ENCODE results near the gene MRFAP1L1. TPM values are rescaled to one million over a fixed set of nuclear protein-coding genes. Genes with fewer than 3 reads are reported as not detected.

The MRFAP1L1 gene
- total and polyA plus RNA-seq, 9 of the 15 experiments (the other 6 are each of a cell fraction or from before 2014, with no cell fraction given) = 37.6 to 111 (median 83.8) TPM

Other genes starting within 250 kb of the MRFAP1L1 start
- gene PPP2R2C, start 237.3 kb downstream of the MRFAP1L1 start, total RNA-seq (2014; rRNA removed) = not detected in 2 replicates
- not detected in 2 replicates for gene PPP2R2C, start 237.3 kb downstream of the MRFAP1L1 start, total RNA-seq (2014; rRNA removed; fragmentation: Illumina TruSeq; extraction: Trizol)
- not detected in 2 replicates for gene PPP2R2C, start 237.3 kb downstream of the MRFAP1L1 start, total RNA-seq (2015; rRNA removed; fragmentation: Illumina TruSeq; extraction: Trizol)
- gene PPP2R2C, start 237.3 kb downstream of the MRFAP1L1 start, total RNA-seq (2021) = 0.04 TPM in 1 of 2 replicates, not detected in the other
- gene PPP2R2C, start 237.3 kb downstream of the MRFAP1L1 start, polyA plus RNA-seq (2011; rRNA removed) = 0.06 TPM in 1 of 2 replicates, not detected in the other
- gene PPP2R2C, start 237.3 kb downstream of the MRFAP1L1 start, polyA plus RNA-seq (2014; fragmentation: Illumina TruSeq; extraction: Trizol) = not detected in 2 replicates
- not detected for gene PPP2R2C, start 237.3 kb downstream of the MRFAP1L1 start, polyA plus RNA-seq (2014; fragmentation: Nextera tagmentation; extraction: Ambion mirVana)
- not detected in 2 replicates for gene PPP2R2C, start 237.3 kb downstream of the MRFAP1L1 start, polyA plus RNA-seq (2014; rRNA removed)
- gene MAN2B2, start 134.7 kb downstream of the MRFAP1L1 start, total RNA-seq (2014; rRNA removed) = 5.3 and 6.0 TPM in 2 replicates
- gene MAN2B2, start 134.7 kb downstream of the MRFAP1L1 start, total RNA-seq (2014; rRNA removed; fragmentation: Illumina TruSeq; extraction: Trizol) = 1.7 TPM in 2 replicates
- gene MAN2B2, start 134.7 kb downstream of the MRFAP1L1 start, total RNA-seq (2015; rRNA removed; fragmentation: Illumina TruSeq; extraction: Trizol) = 3.8 and 4.1 TPM in 2 replicates
- gene MAN2B2, start 134.7 kb downstream of the MRFAP1L1 start, total RNA-seq (2021) = 8.5 and 8.8 TPM in 2 replicates
- 2.5 and 3.7 TPM in 2 replicates for gene MAN2B2, start 134.7 kb downstream of the MRFAP1L1 start, polyA plus RNA-seq (2011; rRNA removed)
- 3.7 and 4.8 TPM in 2 replicates for gene MAN2B2, start 134.7 kb downstream of the MRFAP1L1 start, polyA plus RNA-seq (2014; fragmentation: Illumina TruSeq; extraction: Trizol)
- gene MAN2B2, start 134.7 kb downstream of the MRFAP1L1 start, polyA plus RNA-seq (2014; fragmentation: Nextera tagmentation; extraction: Ambion mirVana) = under 1 TPM; 0.21 to 0.27 TPM
- gene MAN2B2, start 134.7 kb downstream of the MRFAP1L1 start, polyA plus RNA-seq (2014; rRNA removed) = 4.2 and 4.9 TPM in 2 replicates
- 147 and 234 TPM in 2 replicates for gene MRFAP1, start 69.2 kb downstream of the MRFAP1L1 start, total RNA-seq (2014; rRNA removed)
- 151 and 173 TPM in 2 replicates for gene MRFAP1, start 69.2 kb downstream of the MRFAP1L1 start, total RNA-seq (2014; rRNA removed; fragmentation: Illumina TruSeq; extraction: Trizol)
- gene MRFAP1, start 69.2 kb downstream of the MRFAP1L1 start, total RNA-seq (2015; rRNA removed; fragmentation: Illumina TruSeq; extraction: Trizol) = 163 and 171 TPM in 2 replicates
- 257 and 270 TPM in 2 replicates for gene MRFAP1, start 69.2 kb downstream of the MRFAP1L1 start, total RNA-seq (2021)
- gene MRFAP1, start 69.2 kb downstream of the MRFAP1L1 start, polyA plus RNA-seq (2011; rRNA removed) = 123 and 143 TPM in 2 replicates
- 185 and 221 TPM in 2 replicates for gene MRFAP1, start 69.2 kb downstream of the MRFAP1L1 start, polyA plus RNA-seq (2014; fragmentation: Illumina TruSeq; extraction: Trizol)
- 10 to 100 TPM; 46.0 to 59.9 TPM for gene MRFAP1, start 69.2 kb downstream of the MRFAP1L1 start, polyA plus RNA-seq (2014; fragmentation: Nextera tagmentation; extraction: Ambion mirVana)
- gene MRFAP1, start 69.2 kb downstream of the MRFAP1L1 start, polyA plus RNA-seq (2014; rRNA removed) = 251 and 255 TPM in 2 replicates
- gene S100P, start 16.0 kb downstream of the MRFAP1L1 start, total RNA-seq (2014; rRNA removed) = 5.8 and 7.5 TPM in 2 replicates
- 7.4 and 13.7 TPM in 2 replicates for gene S100P, start 16.0 kb downstream of the MRFAP1L1 start, total RNA-seq (2014; rRNA removed; fragmentation: Illumina TruSeq; extraction: Trizol)
- gene S100P, start 16.0 kb downstream of the MRFAP1L1 start, total RNA-seq (2015; rRNA removed; fragmentation: Illumina TruSeq; extraction: Trizol) = 7.2 and 7.5 TPM in 2 replicates
- 13.2 and 16.8 TPM in 2 replicates for gene S100P, start 16.0 kb downstream of the MRFAP1L1 start, total RNA-seq (2021)
- 2.7 and 4.1 TPM in 2 replicates for gene S100P, start 16.0 kb downstream of the MRFAP1L1 start, polyA plus RNA-seq (2011; rRNA removed)
- 6.9 and 7.4 TPM in 2 replicates for gene S100P, start 16.0 kb downstream of the MRFAP1L1 start, polyA plus RNA-seq (2014; fragmentation: Illumina TruSeq; extraction: Trizol)
- 10 to 100 TPM; 21.0 to 23.8 TPM for gene S100P, start 16.0 kb downstream of the MRFAP1L1 start, polyA plus RNA-seq (2014; fragmentation: Nextera tagmentation; extraction: Ambion mirVana)
- 5.5 and 5.7 TPM in 2 replicates for gene S100P, start 16.0 kb downstream of the MRFAP1L1 start, polyA plus RNA-seq (2014; rRNA removed)
- gene BLOC1S4, start 6.3 kb upstream of the MRFAP1L1 start, total RNA-seq (2014; rRNA removed) = 31.6 and 38.3 TPM in 2 replicates
- gene BLOC1S4, start 6.3 kb upstream of the MRFAP1L1 start, total RNA-seq (2014; rRNA removed; fragmentation: Illumina TruSeq; extraction: Trizol) = 10.0 and 11.2 TPM in 2 replicates
- 10.5 and 10.8 TPM in 2 replicates for gene BLOC1S4, start 6.3 kb upstream of the MRFAP1L1 start, total RNA-seq (2015; rRNA removed; fragmentation: Illumina TruSeq; extraction: Trizol)
- 29.4 and 31.1 TPM in 2 replicates for gene BLOC1S4, start 6.3 kb upstream of the MRFAP1L1 start, total RNA-seq (2021)
- gene BLOC1S4, start 6.3 kb upstream of the MRFAP1L1 start, polyA plus RNA-seq (2011; rRNA removed) = 21.0 and 25.5 TPM in 2 replicates
- 10.3 and 15.0 TPM in 2 replicates for gene BLOC1S4, start 6.3 kb upstream of the MRFAP1L1 start, polyA plus RNA-seq (2014; fragmentation: Illumina TruSeq; extraction: Trizol)
- gene BLOC1S4, start 6.3 kb upstream of the MRFAP1L1 start, polyA plus RNA-seq (2014; fragmentation: Nextera tagmentation; extraction: Ambion mirVana) = 1 to 10 TPM; 3.1 to 3.9 TPM
- gene BLOC1S4, start 6.3 kb upstream of the MRFAP1L1 start, polyA plus RNA-seq (2014; rRNA removed) = 30.9 and 37.3 TPM in 2 replicates
- gene KIAA0232, start 72.9 kb upstream of the MRFAP1L1 start, total RNA-seq (2014; rRNA removed) = 9.0 and 9.5 TPM in 2 replicates
- gene KIAA0232, start 72.9 kb upstream of the MRFAP1L1 start, total RNA-seq (2014; rRNA removed; fragmentation: Illumina TruSeq; extraction: Trizol) = 16.0 and 18.7 TPM in 2 replicates
- gene KIAA0232, start 72.9 kb upstream of the MRFAP1L1 start, total RNA-seq (2015; rRNA removed; fragmentation: Illumina TruSeq; extraction: Trizol) = 13.0 and 13.6 TPM in 2 replicates
- 14.7 TPM in 2 replicates for gene KIAA0232, start 72.9 kb upstream of the MRFAP1L1 start, total RNA-seq (2021)
- 17.4 and 17.9 TPM in 2 replicates for gene KIAA0232, start 72.9 kb upstream of the MRFAP1L1 start, polyA plus RNA-seq (2011; rRNA removed)
- gene KIAA0232, start 72.9 kb upstream of the MRFAP1L1 start, polyA plus RNA-seq (2014; fragmentation: Illumina TruSeq; extraction: Trizol) = 11.8 and 13.0 TPM in 2 replicates
- 1 to 10 TPM; 3.5 to 4.2 TPM for gene KIAA0232, start 72.9 kb upstream of the MRFAP1L1 start, polyA plus RNA-seq (2014; fragmentation: Nextera tagmentation; extraction: Ambion mirVana)
- 10.1 and 11.9 TPM in 2 replicates for gene KIAA0232, start 72.9 kb upstream of the MRFAP1L1 start, polyA plus RNA-seq (2014; rRNA removed)
- gene TBC1D14, start 200.0 kb upstream of the MRFAP1L1 start, total RNA-seq (2014; rRNA removed) = 50.2 and 54.4 TPM in 2 replicates
- gene TBC1D14, start 200.0 kb upstream of the MRFAP1L1 start, total RNA-seq (2014; rRNA removed; fragmentation: Illumina TruSeq; extraction: Trizol) = 44.8 and 45.5 TPM in 2 replicates
- 55.8 and 57.7 TPM in 2 replicates for gene TBC1D14, start 200.0 kb upstream of the MRFAP1L1 start, total RNA-seq (2015; rRNA removed; fragmentation: Illumina TruSeq; extraction: Trizol)
- 55.4 and 59.6 TPM in 2 replicates for gene TBC1D14, start 200.0 kb upstream of the MRFAP1L1 start, total RNA-seq (2021)
- 31.4 and 41.2 TPM in 2 replicates for gene TBC1D14, start 200.0 kb upstream of the MRFAP1L1 start, polyA plus RNA-seq (2011; rRNA removed)
- gene TBC1D14, start 200.0 kb upstream of the MRFAP1L1 start, polyA plus RNA-seq (2014; fragmentation: Illumina TruSeq; extraction: Trizol) = 46.2 and 47.7 TPM in 2 replicates
- gene TBC1D14, start 200.0 kb upstream of the MRFAP1L1 start, polyA plus RNA-seq (2014; fragmentation: Nextera tagmentation; extraction: Ambion mirVana) = 1 to 10 TPM; 2.1 to 2.7 TPM
- gene TBC1D14, start 200.0 kb upstream of the MRFAP1L1 start, polyA plus RNA-seq (2014; rRNA removed) = 43.3 and 50.8 TPM in 2 replicates